ENCODE results near the gene SND1. TPM values are rescaled to one million over a fixed set of nuclear protein-coding genes. Genes with fewer than 3 reads are reported as not detected.

SND1 gene
- total and polyA plus RNA-seq, 2 donors (not counting 1 experiment from before 2014, with no cell fraction given): 44.4 to 165 TPM

GRCh38 chr7:127609297-127609696 lies 42.7 kb upstream of the SND1 start:
- intact Hi-C loops (cut with micrococcal nuclease): no loop called here
- peaks cover 6% of the 10 kb centered on the region for H3K9me3 Mint-ChIP-seq (ENCODE audit: insufficient read depth)
- H3K27me3 Mint-ChIP-seq: peaks cover 38% of the 10 kb centered on the region

GRCh38 chr7:127612263-127612662 lies 39.7 kb upstream of the SND1 start:
- Histone ChIP-seq H3K36me3 (replicated peaks in 1 of 2; ENCODE audit: control extremely low read depth in 1 of 2, control insufficient read depth in 1 of 2, extremely low read depth in 1 of 2, insufficient read depth in 2 of 2, low read length in 1 of 2) (no peaks in the 10 kb centered on the region), H3K9ac (ENCODE audit: low read length) (no peak overlapping the region), H3K4me3 (ENCODE audit: control extremely low read depth in 1 of 5, extremely low read depth in 1 of 5, insufficient read depth in 1 of 5, low read depth in 2 of 5, low read length in 4 of 5) (no peak overlapping the region), H4K20me1 (ENCODE audit: control insufficient read depth, insufficient read depth, low read length, poor library complexity, severe bottlenecking) (no peaks in the 10 kb centered on the region), H3K27ac (ENCODE audit: low read length in 2 of 2) (no peak overlapping the region), H2AFZ (ENCODE audit: insufficient read depth, low read depth, low read length, poor library complexity, severe bottlenecking) (no peak overlapping the region), H3K9me3 (ENCODE audit: control extremely low read depth in 1 of 3, control insufficient read depth in 2 of 3, insufficient read depth in 1 of 3, low read length in 2 of 3) (peaks cover 0 to 18% (median 6%) of the 10 kb centered on the region in 3 donors), H3K4me2 (replicated peaks; ENCODE audit: low read depth, low read length, poor library complexity, severe bottlenecking) (no peak overlapping the region), H3K4me1 (ENCODE audit: control insufficient read depth in 2 of 2, insufficient read depth in 2 of 2, low read length in 2 of 2) (no peaks in the 10 kb centered on the region), H3K27me3 (replicated peaks in 1 of 4; ENCODE audit: control extremely low read depth in 1 of 4, control insufficient read depth in 3 of 4, insufficient read depth in 4 of 4, low read length in 3 of 4) (peaks cover 0 to 11% (median 0%) of the 10 kb centered on the region in 4 experiments), H3K79me2 (ENCODE audit: control insufficient read depth, insufficient read depth, low read length) (no peaks in the 10 kb centered on the region)
- ChIA-PET POLR2A (no interaction called here), CTCF (no interaction called here)
- intact Hi-C loops (cut with micrococcal nuclease): no loop called here
- no peak for TF ChIP-seq EZH2 (IDR thresholded peaks at IDR 0.05; ENCODE audit: borderline replicate concordance, insufficient read depth, low read depth, low read length, poor library complexity, severe bottlenecking)
- TF ChIP-seq, protein P1, sequence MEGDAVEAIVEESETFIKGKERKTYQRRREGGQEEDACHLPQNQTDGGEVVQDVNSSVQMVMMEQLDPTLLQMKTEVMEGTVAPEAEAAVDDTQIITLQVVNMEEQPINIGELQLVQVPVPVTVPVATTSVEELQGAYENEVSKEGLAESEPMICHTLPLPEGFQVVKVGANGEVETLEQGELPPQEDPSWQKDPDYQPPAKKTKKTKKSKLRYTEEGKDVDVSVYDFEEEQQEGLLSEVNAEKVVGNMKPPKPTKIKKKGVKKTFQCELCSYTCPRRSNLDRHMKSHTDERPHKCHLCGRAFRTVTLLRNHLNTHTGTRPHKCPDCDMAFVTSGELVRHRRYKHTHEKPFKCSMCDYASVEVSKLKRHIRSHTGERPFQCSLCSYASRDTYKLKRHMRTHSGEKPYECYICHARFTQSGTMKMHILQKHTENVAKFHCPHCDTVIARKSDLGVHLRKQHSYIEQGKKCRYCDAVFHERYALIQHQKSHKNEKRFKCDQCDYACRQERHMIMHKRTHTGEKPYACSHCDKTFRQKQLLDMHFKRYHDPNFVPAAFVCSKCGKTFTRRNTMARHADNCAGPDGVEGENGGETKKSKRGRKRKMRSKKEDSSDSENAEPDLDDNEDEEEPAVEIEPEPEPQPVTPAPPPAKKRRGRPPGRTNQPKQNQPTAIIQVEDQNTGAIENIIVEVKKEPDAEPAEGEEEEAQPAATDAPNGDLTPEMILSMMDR (IDR thresholded peaks at IDR 0.05): no peak
- DNase-seq: no peak
- peaks cover 6% of the 10 kb centered on the region for H3K9me3 Mint-ChIP-seq (ENCODE audit: insufficient read depth)
- H3K27ac Mint-ChIP-seq: no peak overlapping the region
- no peak overlapping the region for H3K4me3 Mint-ChIP-seq
- peaks cover 58% of the 10 kb centered on the region for H3K27me3 Mint-ChIP-seq
- no peak for ATAC-seq (ENCODE audit: low read depth)
- H3K4me1 Mint-ChIP-seq: no peaks in the 10 kb centered on the region
- WGBS (ENCODE audit: insufficient coverage): 100% methylated on average over 1 of the region's 1 CpG

More at GRCh38 chr7:127609297-127609696, 42.7 kb upstream of the SND1 start:
- Histone ChIP-seq H3K27ac (ENCODE audit: low read length in 2 of 2) (no peak overlapping the region), H3K79me2 (ENCODE audit: control insufficient read depth, insufficient read depth, low read length) (no peaks in the 10 kb centered on the region), H3K4me2 (replicated peaks; ENCODE audit: low read depth, low read length, poor library complexity, severe bottlenecking) (no peak overlapping the region), H4K20me1 (ENCODE audit: control insufficient read depth, insufficient read depth, low read length, poor library complexity, severe bottlenecking) (no peaks in the 10 kb centered on the region), H2AFZ (ENCODE audit: insufficient read depth, low read depth, low read length, poor library complexity, severe bottlenecking) (no peak overlapping the region), H3K9me3 (ENCODE audit: control extremely low read depth in 1 of 3, control insufficient read depth in 2 of 3, insufficient read depth in 1 of 3, low read length in 2 of 3) (peaks cover 0 to 18% (median 6%) of the 10 kb centered on the region in 3 donors), H3K4me1 (ENCODE audit: control insufficient read depth in 2 of 2, insufficient read depth in 2 of 2, low read length in 2 of 2) (no peaks in the 10 kb centered on the region), H3K36me3 (replicated peaks in 1 of 2; ENCODE audit: control extremely low read depth in 1 of 2, control insufficient read depth in 1 of 2, extremely low read depth in 1 of 2, insufficient read depth in 2 of 2, low read length in 1 of 2) (no peaks in the 10 kb centered on the region), H3K9ac (ENCODE audit: low read length) (no peak overlapping the region), H3K4me3 (ENCODE audit: control extremely low read depth in 1 of 5, extremely low read depth in 1 of 5, insufficient read depth in 1 of 5, low read depth in 2 of 5, low read length in 4 of 5) (no peak overlapping the region), H3K27me3 (replicated peaks in 1 of 4; ENCODE audit: control extremely low read depth in 1 of 4, control insufficient read depth in 3 of 4, insufficient read depth in 4 of 4, low read length in 3 of 4) (peaks cover 0 to 3% (median 0%) of the 10 kb centered on the region in 4 experiments)
- Mint-ChIP-seq H3K27ac (no peak overlapping the region), H3K4me3 (no peak overlapping the region), H3K4me1 (no peaks in the 10 kb centered on the region)
- TF ChIP-seq, protein P1 (IDR thresholded peaks at IDR 0.05): no peak
- no peak for TF ChIP-seq EZH2 (IDR thresholded peaks at IDR 0.05; ENCODE audit: borderline replicate concordance, insufficient read depth, low read depth, low read length, poor library complexity, severe bottlenecking)
- POLR2A ChIA-PET: no interaction called here
- CTCF ChIA-PET: no interaction called here
- ATAC-seq (ENCODE audit: low read depth) (no peak), DNase-seq (no peak)
- 96% methylated on average over 6 of the region's 6 CpGs for WGBS (ENCODE audit: insufficient coverage)

Data from B cell (primary cell).